ENCODE data around the gene NINJ2. TPM values are rescaled to one million over a fixed set of nuclear protein-coding genes. Genes with fewer than 3 reads are reported as not detected.

The NINJ2 gene
- total RNA-seq, 2 experiments from 2014 or later, result 5.1 to 7.5 TPM

Other genes with a start within 250 kb of the NINJ2 start
- 1 to 10 TPM; 1.2 to 1.9 TPM for gene B4GALNT3, start 203.5 kb downstream of the NINJ2 start, total RNA-seq
- 100 to 1,000 TPM; 139 to 140 TPM for gene WNK1, start 89.1 kb upstream of the NINJ2 start, total RNA-seq